SIG-M5 (cell line): Measurements from ENCODE around the gene SRSF5.
"Not testable (repeated sequence)": the region's sequence is repeated elsewhere in the genome, so short reads cannot be mapped to it uniquely, and the experiment has no call there.

Experiments
- DNase-seq: peaks from one replicate; lab custom pipeline; 2025; lab: John Stamatoyannopoulos, UW

SRSF5 gene

GRCh38 chr14:69808919-69809808 lies 42.2 kb downstream of the SRSF5 start:
- no peak for DNase-seq

DNA sequence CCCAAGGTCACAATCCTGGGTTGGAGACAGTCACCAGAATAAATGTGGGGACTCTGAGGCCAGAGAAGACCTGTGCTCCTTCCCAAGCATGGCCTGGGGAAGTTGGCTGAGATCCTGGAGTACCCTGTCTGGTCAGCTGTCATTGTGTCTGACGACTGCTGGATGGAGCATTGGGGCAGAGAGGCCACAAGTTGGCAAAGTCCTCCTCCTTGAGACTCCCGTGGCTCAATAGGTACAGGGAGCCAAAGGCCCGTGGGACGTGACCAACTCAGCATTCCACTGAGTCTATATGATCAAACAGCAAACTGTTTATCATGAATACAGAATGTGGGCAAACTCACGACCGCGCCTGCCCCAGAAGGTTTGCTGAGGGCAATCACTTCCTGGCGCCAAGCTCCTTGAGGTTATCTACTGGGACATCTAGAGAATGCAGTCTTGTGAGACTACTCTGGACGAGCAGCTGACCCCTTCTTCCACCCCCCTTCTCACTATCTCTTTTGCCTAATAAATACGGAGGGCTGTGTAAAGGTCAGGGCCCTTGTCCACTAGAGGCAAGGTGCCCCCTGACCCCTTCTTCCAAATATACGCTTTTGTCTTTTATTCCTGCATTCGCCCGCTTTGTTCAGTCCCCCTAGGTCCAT lies 44.4 kb downstream of the SRSF5 start:
- no peak for DNase-seq

DNA sequence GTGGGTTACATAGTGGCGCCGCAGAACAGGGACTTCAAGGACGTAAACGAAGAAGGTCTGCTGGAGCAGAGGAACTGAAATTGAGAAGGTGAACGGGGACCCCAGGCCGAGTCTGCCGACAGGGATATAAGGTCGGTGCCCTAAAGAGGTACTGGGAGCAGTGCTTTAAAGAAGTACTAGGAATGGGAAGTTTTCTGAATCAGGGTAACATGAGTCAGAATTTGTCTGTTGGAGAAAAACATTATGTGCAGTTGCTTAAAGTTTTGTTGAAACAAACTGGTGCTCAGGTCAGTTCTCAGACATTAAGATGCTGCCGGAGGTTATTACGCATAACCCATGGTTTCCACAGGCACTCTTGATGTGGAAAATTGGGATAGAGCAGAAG lies 44.9 kb downstream of the SRSF5 start:
- no peak for DNase-seq

DNA sequence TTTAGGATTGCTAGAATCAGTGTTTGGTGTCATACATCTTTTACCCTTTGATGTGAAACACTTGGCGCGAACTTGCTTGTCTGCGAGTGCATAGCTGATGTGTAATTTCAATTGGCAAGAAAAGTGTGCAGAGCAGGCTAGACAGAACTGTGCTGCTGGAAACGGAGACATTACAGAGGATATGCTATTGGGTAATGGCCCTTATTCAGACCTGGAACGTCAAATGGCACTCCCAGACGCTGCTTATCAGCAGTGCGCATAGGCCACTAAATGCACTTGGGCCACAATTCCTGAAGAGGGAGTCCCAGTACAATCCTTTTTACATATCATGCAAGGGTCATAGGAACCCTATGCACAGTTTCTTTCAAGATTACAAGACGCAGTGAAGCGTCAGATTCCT lies 45.8 kb downstream of the SRSF5 start:
- no peak for DNase-seq

GRCh38 chr14:69813346-69813745 lies 46.4 kb downstream of the SRSF5 start:
- not testable (repeated sequence) for DNase-seq

GRCh38 chr14:69814397-69814796 lies 47.5 kb downstream of the SRSF5 start:
- no peak for DNase-seq

DNA sequence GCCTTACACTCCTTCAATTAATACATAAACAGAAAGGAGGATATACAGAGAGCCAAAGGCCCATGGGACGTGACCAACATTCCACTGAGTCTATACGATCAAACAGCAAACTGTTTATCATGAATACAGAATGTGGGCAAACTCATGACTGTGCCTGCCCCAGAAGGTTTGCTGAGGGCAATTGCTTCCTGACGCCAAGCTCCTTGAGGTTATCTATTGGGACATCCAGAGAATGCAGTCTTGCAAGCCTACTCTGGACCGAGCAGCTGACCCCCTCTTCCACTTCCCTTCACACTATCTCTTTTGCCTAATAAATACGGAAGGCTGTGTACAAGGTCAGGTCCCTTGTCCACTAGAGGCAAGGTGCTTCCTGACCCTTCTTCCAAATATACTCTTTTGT lies 48.6 kb downstream of the SRSF5 start:
- DNase-seq = no peak

GRCh38 chr14:69816216-69816615 lies 49.3 kb downstream of the SRSF5 start:
- no peak for DNase-seq

DNA sequence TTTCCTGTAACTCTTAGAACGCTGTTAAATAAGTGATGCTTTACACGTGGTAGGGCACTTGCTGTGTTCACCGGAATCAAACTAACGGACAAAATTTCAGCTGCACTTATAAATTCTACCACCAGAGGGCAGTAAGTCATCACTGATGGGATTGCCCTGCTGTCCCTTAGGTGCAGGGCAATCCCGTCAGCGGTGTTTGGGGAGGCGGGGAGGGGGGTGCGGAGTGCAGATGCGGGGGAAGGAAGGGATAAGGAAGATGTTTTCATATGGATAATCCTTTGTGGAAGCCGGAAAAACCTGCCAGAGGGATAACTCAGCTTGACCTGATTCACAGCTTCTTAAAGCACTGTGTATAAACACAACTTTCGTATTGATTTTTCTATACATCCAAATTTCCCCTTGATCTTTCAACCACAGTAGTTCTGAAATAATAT lies 51.8 kb downstream of the SRSF5 start:
- DNase-seq = no peak

DNA sequence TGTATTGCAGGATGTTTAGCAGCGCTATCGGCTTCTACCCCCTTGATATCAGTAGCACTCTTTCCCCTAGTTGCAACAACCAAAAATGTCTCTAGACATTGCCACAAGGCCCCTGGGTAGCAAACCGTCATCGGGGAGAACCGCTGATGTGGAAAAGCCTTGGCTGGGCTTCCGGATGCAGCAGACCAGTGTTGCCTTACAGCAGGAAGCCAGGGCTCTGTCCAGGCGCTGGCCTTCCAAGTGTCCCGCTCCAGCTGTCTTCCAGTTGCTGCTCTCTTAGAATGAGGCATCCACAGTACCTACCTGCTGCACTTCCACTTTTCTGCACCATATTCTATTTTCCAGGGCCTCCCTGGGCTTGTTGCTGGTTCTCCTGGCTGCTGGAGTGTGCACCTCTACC lies 52.7 kb downstream of the SRSF5 start:
- DNase-seq = no peak

DNA sequence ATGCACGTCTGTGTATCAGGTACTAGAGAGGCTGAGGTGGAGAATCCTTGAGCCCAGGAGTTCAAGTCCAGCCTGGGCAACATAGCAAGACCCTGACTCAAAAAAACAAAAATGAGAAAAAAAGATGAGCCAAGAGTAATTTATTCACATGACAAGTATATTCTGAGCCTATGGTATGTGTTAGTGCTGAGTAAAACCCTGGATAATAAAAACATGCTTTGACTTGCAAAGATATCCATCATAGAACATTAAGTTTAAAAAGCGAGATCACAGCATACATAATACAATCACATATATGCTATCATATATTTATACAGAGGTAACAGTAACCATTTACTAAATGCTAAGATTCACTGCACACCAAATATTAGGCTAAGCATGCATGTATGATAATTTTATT lies 54.0 kb downstream of the SRSF5 start:
- no peak for DNase-seq
